Measurements from ENCODE around the gene HBG2. TPM values are rescaled to one million over a fixed set of nuclear protein-coding genes. Genes with fewer than 3 reads are reported as not detected.
"Not testable (repeated sequence)": the region's sequence is repeated elsewhere in the genome, so short reads cannot be mapped to it uniquely, and the experiment has no call there.

HBG2 gene
- total RNA-seq = not detected

DNA sequence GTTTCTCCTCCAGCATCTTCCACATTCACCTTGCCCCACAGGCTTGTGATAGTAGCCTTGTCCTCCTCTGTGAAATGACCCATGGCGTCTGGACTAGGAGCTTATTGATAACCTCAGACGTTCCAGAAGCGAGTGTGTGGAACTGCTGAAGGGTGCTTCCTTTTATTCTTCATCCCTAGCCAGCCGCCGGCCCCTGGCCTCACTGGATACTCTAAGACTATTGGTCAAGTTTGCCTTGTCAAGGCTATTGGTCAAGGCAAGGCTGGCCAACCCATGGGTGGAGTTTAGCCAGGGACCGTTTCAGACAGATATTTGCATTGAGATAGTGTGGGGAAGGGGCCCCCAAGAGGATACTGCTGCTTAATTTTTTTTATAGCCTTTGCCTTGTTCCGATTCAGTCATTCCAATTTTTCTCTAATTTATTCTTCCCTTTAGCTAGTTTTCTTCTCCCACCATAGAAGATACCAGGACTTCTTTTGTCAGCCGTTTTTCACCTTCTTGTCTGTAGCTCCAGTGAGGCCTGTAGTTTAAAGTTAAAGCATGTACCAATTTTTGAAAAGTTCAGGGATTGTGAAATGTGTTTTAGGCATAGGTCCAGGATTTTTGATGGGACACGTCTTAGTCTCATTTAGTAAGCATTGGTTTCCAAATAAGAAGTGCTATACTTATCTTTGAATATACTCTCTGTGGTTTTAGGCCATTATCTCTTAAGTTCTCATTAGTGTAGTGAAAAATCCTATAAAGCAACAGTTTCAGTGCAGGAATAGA is at the start of gene HBG2:
Gene HBG2, minus strand, starts transcription at position 136 of the 768 bp plus-strand sequence. Its CDS starts 53 bp downstream, at position 83.
- H3K4me3 ChIP-seq (replicated peaks in 1 of 3); H3K27ac ChIP-seq; H3K9me3 ChIP-seq; H3K36me3 ChIP-seq; H3K27me3 ChIP-seq; DNase-seq; H3K4me1 ChIP-seq; intact Hi-C loops (cut with DNase I): not testable (repeated sequence)
- WGBS, 2 donors = 71 to 75% methylated on average over 4 of the region's 9 CpGs

DNA sequence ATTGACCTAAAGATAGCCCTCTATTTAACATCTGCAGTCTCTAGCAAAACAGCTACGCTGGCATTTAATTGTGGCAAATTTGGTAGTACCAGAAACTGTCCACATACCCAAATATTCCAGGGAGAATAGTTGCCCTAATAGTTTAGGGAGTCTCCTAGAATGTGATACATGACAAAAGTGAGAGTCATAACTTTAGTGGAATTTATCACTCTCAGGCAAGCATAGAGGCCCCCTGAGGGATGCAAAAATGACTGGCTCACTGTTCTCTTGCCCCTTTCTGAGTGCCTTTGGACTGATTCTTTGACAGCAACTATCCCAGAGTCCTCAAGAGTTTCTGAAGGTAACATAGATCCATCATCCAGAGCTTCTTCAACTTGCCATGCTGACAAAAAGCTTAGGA is 49.5 kb upstream of the HBG2 start:
- Histone ChIP-seq H3K27me3 (no peaks in the 10 kb centered on the region), H3K4me1 (no peaks in the 10 kb centered on the region), H3K9me3 (no peaks in the 10 kb centered on the region), H3K27ac (no peak overlapping the region), H3K36me3 (no peaks in the 10 kb centered on the region), H3K4me3 (replicated peaks in 1 of 3) (no peak overlapping the region)
- no peak for DNase-seq
- no peak for TF ChIP-seq POLR2A (IDR thresholded peaks at IDR 0.05)
- TF ChIP-seq, protein P1, sequence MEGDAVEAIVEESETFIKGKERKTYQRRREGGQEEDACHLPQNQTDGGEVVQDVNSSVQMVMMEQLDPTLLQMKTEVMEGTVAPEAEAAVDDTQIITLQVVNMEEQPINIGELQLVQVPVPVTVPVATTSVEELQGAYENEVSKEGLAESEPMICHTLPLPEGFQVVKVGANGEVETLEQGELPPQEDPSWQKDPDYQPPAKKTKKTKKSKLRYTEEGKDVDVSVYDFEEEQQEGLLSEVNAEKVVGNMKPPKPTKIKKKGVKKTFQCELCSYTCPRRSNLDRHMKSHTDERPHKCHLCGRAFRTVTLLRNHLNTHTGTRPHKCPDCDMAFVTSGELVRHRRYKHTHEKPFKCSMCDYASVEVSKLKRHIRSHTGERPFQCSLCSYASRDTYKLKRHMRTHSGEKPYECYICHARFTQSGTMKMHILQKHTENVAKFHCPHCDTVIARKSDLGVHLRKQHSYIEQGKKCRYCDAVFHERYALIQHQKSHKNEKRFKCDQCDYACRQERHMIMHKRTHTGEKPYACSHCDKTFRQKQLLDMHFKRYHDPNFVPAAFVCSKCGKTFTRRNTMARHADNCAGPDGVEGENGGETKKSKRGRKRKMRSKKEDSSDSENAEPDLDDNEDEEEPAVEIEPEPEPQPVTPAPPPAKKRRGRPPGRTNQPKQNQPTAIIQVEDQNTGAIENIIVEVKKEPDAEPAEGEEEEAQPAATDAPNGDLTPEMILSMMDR (IDR thresholded peaks at IDR 0.05) = no peak
- 89% methylated on average over 1 of the region's 1 CpG for WGBS, 2 donors
- intact Hi-C loops (cut with DNase I) = no loop called here

DNA sequence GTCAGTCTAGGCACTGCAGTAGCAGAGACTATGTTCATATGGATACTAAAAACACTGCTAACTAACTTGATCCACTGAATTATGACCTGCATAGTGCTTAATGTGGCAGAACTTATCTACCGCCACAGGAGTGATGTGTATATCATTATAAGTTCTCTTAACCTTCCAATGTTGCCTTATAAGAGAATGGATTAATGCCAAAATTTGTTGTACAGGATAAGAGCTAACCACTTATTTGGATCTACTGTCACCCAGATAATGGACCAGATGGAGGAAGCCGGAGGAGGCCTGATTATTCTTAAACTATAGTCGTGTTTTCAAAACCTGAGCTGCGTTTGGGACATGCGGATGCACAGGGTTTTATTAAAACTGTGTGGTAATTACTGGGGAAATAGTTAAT is 49.0 kb upstream of the HBG2 start:
- Histone ChIP-seq H3K27ac (no peak overlapping the region), H3K4me1 (no peaks in the 10 kb centered on the region), H3K36me3 (no peaks in the 10 kb centered on the region), H3K4me3 (replicated peaks in 1 of 3) (no peak overlapping the region), H3K9me3 (no peaks in the 10 kb centered on the region), H3K27me3 (no peaks in the 10 kb centered on the region)
- no peak for DNase-seq
- intact Hi-C loops (cut with DNase I) = no loop called here
- TF ChIP-seq, protein P1 (IDR thresholded peaks at IDR 0.05) = no peak
- TF ChIP-seq POLR2A (IDR thresholded peaks at IDR 0.05) = no peak
- 81 to 88% methylated on average over 5 of the region's 5 CpGs for WGBS, 2 donors

DNA sequence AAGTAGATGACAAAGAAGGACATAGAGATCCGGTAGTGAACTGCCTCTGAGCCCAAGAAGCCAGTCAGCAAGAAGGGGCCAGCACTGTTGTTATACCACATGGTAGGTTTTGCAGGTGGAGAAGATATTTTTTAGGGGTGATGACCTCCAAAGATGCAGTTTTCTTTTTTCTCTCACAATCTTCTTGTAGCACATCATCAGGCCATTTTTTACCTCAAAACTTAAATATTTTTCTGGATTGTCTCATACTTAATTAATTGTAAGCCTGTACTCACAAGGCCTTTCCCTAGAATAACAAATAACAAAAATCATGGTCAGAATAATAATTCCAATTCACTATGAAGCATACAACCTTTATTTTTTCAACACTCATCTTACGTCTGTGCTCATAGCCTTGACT is 47.3 kb upstream of the HBG2 start, which contains the start of gene OR51B4:
Gene OR51B4, minus strand, starts transcription at position 101 of the 400 bp plus-strand sequence. Its CDS starts 0 bp downstream, at position 101.
- Histone ChIP-seq H3K4me1 (no peaks in the 10 kb centered on the region), H3K27me3 (no peaks in the 10 kb centered on the region), H3K9me3 (no peaks in the 10 kb centered on the region), H3K36me3 (no peaks in the 10 kb centered on the region), H3K27ac (no peak within 1 kb of the TSS), H3K4me3 (replicated peaks in 1 of 3) (no peak within 1 kb of the TSS)
- DNase-seq = no peak
- 92 to 96% methylated on average over 2 of the region's 2 CpGs for WGBS, 2 donors
- no peak for TF ChIP-seq POLR2A (IDR thresholded peaks at IDR 0.05)
- TF ChIP-seq, protein P1 (IDR thresholded peaks at IDR 0.05) = no peak
- intact Hi-C loops (cut with DNase I) = no loop called here

DNA sequence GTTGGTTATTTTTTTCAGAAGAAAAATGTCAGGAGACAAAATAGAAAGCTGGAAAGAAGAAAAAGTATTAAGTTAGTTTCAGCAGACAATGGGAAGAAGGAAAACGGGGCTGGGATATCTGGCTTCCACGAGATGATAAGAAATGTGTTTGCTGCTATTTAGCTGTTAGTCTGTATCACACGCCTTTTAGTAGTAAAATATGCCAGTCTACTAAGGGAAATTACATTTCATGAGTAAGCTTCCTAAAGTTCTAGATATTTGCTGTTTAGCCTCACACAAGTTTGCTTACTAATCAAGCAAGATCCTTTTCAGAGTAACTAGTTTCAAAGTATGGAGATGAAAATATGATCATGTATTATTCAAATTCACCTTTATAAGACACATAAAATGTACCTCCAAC is 45.7 kb upstream of the HBG2 start:
- no peak for TF ChIP-seq POLR2A (IDR thresholded peaks at IDR 0.05)
- TF ChIP-seq, protein P1 (IDR thresholded peaks at IDR 0.05) = no peak
- intact Hi-C loops (cut with DNase I) = no loop called here
- no peaks in the 10 kb centered on the region for H3K4me1 ChIP-seq
- no peaks in the 10 kb centered on the region for H3K36me3 ChIP-seq
- H3K27ac ChIP-seq = no peak overlapping the region
- no peaks in the 10 kb centered on the region for H3K27me3 ChIP-seq
- no peak overlapping the region for H3K4me3 ChIP-seq (replicated peaks in 1 of 3)
- no peak for DNase-seq
- 73 to 74% methylated on average over 3 of the region's 3 CpGs for WGBS, 2 donors
- no peaks in the 10 kb centered on the region for H3K9me3 ChIP-seq

Measured in thyroid gland (tissue), 4 donors.